Measurements from ENCODE around the gene SDK1.

The SDK1 gene

GRCh38 chr7:4124556-4125477 is 823.8 kb downstream of the SDK1 start:
- no peak for DNase-seq

DNA sequence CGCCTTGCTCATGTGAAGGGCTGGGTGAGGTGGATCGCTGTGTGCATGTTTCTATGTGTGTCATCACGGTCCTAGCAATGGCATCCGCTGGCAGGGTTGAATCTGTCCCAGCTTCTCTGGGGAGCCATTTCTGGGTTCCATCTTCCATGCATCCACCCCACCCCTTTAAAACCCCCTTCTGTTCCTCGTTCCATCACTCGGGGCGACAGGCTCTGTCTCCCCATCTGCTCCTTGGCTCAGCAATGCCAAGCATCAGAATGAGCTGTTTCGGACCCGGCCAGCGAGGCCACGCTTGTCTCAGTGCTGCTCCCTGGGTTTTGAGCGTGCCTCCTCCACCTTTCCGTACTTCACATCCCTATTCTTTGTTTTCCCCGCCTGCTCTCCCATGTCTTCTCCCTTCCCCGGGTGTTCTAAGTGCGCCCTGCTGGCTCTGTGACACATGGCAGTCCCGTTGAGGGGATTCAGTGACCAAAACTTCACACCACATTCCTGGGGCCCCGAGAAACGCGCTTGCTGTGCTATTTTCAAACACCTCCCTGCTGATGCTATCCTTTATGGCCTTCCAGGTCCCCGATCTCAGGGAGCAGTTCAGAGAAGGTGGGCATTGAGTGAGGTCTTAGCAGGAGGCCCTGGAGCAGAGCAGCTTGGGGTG is 827.0 kb downstream of the SDK1 start:
- DNase-seq: no peak

DNA sequence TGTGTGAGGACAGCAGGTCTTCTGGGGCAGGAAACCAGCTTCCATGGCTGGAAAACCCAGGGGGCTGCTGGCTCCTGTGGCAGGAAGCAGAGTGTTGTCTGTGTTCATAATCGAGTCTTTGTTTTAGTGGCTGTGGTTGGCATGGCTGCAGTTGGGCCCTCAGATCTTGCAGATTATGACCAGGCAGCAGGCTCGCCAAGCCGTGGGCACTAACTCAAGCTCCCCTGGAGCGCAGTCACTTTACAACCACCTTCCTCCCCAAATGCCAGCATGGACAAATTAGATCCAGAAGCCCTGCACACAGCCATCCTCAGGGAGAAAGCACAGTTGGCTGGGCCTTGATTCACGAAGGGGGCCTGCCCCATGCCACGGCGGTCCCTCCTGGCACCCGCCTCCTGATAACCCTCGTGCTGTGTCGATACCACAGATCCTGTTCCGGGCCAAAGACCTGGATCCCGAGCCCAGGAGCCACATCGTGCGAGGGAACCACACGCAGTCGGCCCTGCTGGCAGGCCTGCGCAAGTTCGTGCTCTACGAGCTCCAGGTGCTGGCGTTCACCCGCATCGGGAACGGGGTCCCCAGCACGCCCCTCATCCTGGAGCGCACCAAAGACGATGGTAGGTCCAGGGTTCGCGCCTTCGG is 828.5 kb downstream of the SDK1 start:
- DNase-seq: no peak

GRCh38 chr7:4131063-4131462 is 830.0 kb downstream of the SDK1 start:
- no peak for DNase-seq

DNA sequence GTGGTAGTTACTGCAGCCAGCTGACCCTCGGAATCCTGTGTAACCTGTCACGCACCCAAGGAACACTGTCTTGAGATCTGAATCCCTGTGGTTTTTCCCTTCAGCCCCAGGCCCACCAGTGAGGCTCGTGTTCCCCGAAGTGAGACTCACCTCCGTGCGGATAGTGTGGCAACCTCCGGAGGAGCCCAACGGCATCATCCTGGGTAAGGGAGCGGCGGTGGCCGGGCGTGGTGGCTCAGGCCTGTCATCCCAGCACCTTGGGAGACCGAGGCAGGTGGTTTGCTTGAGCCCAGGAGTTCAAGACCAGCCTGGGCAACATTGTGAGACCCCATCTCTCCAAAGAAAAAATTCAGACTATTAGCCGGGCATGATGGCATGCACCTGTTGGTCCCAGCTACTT is 831.2 kb downstream of the SDK1 start:
- DNase-seq: no peak

GRCh38 chr7:4133491-4134044 is 832.5 kb downstream of the SDK1 start:
- no peak for DNase-seq

DNA sequence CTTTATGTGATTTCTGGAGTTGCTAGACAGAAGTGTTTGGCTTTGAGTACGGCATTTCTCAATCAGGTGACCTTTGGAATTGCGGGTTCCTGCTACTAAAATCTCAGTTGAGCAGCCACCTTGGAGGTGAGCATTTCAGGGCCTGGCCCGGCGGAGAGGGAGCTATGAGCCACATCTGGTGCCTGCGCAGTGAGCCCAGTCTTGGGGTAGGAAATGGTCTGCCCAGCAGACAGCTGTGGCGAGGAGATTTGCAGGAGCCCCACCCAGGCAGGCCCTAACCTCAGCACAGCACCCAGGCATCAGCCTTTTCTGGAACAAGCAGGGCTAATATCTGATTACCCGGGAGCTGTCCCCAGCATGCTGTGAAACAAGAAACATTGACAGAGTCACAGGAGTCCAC is 833.2 kb downstream of the SDK1 start:
- DNase-seq: no peak

DNA sequence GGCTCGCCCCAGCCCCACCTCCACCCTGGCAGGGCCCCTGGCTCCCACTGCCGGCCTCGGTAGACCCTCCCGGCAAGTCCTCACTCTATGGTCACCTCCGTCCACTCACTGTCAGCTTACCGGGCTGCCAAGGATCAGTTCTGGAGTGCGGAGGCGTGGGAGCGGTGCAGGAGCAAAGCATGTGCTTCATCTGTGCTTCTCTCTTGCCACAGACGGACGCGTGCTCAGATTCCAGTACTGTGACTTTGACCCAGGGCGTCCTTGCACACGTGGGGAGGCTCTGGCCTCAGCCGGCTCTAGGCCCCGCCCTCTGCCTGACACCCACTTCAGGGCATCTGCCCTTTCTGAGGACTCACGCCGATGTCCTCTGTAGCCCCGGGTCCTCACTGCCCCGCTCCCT is 833.6 kb downstream of the SDK1 start:
- DNase-seq: no peak

DNA sequence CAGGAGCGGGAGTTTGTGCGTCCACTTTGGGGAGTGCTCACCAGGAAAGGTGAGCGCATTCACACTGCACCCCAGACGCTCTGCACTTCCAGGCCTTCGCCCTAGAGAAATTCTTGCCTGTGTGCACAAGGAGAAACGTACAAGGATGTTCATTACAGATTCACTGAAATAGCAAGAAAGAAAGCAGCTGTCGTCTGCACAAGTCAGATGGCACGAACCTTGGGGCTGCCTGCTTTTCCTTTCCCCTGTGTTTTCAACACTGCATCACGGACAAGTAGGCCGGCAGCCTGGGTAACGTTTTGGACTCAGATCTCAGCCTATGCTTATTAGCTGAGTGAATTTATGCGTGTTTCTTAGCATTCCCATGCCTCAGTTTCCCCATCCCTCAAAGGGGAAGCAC is 834.2 kb downstream of the SDK1 start:
- no peak for DNase-seq

DNA sequence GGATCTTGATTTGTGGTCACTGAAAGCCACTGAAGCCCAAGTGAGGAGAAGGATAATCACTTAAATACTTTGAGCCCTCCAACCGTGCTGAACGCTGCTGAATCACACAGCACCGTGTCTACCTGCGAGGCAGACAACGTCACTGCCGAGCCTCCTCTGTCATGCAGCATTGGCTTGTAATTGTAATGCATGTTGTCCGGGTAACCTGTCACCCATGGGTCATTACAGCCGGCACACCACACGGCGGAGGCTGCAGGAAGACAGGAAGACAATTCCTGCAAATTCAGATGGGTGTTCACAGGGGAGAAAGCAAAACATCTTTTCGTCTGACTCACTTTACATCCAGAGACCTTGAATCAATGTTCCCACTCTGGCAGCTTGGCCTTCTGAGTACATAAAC is 835.0 kb downstream of the SDK1 start:
- no peak for DNase-seq

DNA sequence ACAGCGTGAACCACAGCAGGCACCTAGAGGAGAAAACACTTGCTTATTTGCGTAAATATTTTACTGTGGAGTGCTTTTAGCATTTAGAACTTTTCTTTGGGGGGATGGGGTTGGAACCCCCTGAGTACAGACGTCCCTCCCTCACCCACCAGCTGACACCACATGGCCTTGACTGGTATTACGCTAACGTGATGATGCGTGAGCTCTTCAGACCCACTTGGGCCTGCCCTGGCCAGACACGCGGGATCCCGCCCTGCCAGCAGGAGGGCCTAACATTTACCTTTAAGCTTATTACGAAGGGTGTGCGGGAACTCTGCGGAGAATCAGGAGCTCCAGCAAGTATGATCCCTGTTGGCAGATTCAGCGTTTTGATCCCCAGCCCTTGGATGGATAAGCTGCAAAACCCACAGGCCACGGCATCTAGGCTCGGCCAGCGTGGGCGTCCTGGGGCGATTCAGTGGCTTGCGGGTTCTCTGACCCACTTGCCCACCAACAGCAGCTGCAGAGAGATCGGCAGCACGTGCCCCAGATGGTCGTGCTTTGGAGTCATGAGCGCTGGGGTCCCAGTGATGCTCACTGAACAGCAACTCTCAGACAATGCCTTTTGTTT is 835.6 kb downstream of the SDK1 start:
- DNase-seq: no peak

GRCh38 chr7:4137552-4137951 is 836.5 kb downstream of the SDK1 start:
- no peak for DNase-seq

GRCh38 chr7:4138866-4139265 is 837.8 kb downstream of the SDK1 start:
- no peak for DNase-seq

DNA sequence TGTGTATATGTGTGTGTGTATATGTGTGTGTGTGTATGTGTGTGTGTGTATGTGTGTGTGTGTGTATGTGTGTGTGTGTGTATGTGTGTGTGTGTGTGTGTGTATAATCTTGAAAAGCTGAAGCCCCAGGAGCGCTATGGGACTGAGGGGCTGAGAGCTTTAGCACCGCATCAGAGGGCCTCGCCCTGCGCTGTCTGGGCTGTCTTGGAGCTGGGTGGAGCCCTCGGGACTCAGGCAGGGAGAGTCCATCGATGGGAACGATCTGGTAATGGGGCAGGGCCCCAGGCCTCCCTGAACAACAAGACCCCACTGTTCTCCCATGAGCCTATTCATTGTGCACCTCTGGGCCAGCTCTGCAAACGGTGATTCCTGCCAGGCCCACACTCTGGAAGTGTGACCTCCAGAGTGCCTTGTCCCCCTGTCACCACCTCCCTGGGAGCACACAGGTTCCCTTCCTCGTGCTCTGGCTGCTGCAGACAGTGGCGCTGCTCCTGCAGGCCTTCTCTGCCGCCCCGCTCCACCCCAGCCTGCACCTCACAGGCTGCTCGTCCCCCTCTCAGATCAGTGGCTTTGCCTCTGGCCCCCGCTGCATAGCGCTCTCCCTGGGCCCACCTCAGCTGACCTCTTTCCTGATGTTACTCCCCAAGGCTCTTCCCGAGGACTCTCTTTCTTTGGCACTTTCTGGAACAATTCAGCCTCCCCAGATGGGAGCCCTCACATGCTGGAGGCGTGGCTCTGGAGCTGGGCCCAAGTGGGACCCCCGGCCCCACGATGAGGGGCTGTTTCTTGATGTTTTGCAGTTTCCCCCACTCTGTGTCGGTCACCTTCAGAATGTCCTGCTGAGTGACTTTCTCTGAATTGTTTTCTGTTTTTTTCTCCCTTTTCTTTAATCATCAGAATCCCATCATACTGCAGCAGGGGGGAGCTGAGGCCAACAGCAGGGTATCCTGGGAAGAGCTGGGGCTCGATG is 838.9 kb downstream of the SDK1 start:
- no peak for DNase-seq

DNA sequence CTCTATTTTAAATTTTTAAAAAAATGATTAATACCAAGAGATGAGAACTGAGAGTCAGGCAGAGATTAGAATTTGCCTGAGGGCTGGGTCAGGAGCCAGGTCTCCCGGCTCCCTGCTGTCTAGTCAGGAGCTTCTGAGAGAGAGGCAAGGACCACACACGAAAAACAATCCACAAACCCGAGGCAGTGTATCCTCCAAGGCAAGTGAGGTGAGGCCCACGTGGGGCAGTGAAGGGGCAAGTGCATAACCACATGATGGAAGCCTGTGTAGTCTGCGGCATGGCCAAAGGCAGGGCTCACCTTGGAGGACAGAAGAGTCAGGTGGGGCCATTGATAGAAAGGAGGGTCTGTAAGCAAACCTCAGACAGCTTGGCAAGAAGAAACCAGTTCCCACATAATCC is 839.9 kb downstream of the SDK1 start:
- DNase-seq: no peak

DNA sequence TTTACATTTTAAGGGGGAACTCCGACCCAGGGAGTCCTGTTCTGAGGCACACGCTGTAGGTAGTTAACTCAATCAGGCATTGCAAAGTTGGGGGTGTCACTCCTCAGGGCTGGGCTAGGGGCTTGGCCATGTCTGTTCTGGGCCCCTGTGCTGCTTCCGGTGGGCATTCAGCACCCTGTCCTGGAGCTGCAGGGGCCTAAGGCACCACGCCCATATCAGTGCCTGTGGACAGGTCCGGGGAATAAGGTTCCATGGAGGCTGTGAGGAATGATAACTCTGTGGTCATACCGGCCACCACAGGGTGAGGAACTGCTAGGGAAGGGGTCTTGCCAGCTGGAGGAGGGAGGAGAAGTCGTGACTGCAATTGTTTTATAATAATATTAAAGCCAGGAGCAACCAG is 842.0 kb downstream of the SDK1 start:
- no peak for DNase-seq

GRCh38 chr7:4143511-4144171 is 842.6 kb downstream of the SDK1 start:
- no peak for DNase-seq

DNA sequence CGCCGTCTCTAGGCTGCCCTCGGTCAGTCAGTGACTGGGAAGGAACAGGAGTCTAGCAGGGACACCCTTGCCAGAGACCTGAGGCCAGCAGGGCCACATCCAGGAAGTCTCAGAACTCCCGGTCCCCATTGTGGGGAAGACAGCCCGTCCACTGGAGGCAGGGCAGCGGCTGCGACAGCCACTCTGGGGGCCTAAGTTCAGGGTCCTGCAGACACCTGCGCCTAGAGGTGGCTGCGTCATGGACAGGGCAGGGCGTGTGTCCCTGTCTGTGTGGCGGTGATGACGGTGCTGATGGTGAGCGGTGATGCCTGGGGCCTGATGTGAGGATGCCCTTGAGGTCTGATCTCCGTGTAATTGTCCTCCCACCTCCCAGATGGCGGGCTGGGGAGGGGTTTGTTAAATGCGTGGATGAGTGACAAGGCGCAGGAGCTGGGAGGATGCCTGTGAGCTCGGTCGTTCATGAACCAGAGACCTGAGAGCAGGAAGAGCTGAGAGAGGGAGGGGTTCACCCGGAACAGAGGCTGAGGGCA is 843.2 kb downstream of the SDK1 start:
- no peak for DNase-seq

GRCh38 chr7:4144811-4145510 is 843.9 kb downstream of the SDK1 start:
- no peak for DNase-seq

GRCh38 chr7:4145576-4145975 is 844.5 kb downstream of the SDK1 start:
- DNase-seq: no peak

All from GOT3 (cell line).